Measurements from ENCODE around the gene SNPH. TPM values are rescaled to one million over a fixed set of nuclear protein-coding genes. Genes with fewer than 3 reads are reported as not detected.

The SNPH gene
- total and polyA plus RNA-seq, 4 donors = 1.2 to 3.3 (median 2.1) TPM

GRCh38 chr20:1232286-1233111, 33.6 kb upstream of the SNPH start:
- 76 to 87% methylated on average over 3 of the region's 3 CpGs for WGBS, 2 donors
- H3K36me3 ChIP-seq (ENCODE audit: control insufficient read depth in 4 of 4, insufficient read depth in 4 of 4, low read length in 4 of 4) = no peaks in the 10 kb centered on the region
- peak in 2 of 3 donors; percentile 75 to 77 for DNase-seq
- H3K4me3 ChIP-seq = no peak overlapping the region
- H3K9me3 ChIP-seq (ENCODE audit: control insufficient read depth in 4 of 4, insufficient read depth in 3 of 4, low read length in 3 of 4) = no peaks in the 10 kb centered on the region
- no peak for ATAC-seq (ENCODE audit: insufficient read depth, low FRiP score)
- TF ChIP-seq CTCF (IDR thresholded peaks at IDR 0.05; ENCODE audit: control extremely low read depth, extremely low read depth) = no peak
- no peak overlapping the region for H3K27ac ChIP-seq (ENCODE audit: low read depth in 1 of 2, low read length in 1 of 2)
- H3K9ac ChIP-seq (ENCODE audit: insufficient read depth in 1 of 2, low read length in 2 of 2) = no peak overlapping the region
- H3K27me3 ChIP-seq (ENCODE audit: control insufficient read depth in 3 of 3, insufficient read depth in 3 of 3, low read length in 2 of 3) = peaks cover 0 to 35% (median 20%) of the 10 kb centered on the region in 3 donors
- peaks cover 0 to 14% (median 0%) of the 10 kb centered on the region in 5 donors for H3K4me1 ChIP-seq (ENCODE audit: control insufficient read depth in 5 of 5, insufficient read depth in 5 of 5, low read length in 5 of 5)

DNA sequence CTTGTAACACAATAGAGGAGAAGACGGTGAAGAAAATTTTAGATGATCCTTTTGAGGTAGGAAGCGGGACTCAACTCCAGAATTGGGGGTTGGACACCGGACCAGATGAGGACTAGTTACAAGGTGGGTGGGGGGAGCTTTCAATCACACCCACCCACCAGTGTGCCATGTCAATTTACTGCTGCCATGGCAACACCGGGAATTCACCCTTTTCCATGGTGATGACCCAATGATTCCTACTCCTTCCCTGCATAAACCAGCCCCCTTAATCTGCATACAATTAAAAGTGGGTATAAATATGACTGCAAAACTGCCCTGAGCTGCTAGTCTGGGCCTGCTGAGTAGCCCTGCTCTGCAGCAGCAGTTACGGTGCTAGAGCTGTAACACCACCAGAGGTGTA, 25.5 kb upstream of the SNPH start:
- Histone ChIP-seq H3K9ac (ENCODE audit: insufficient read depth in 1 of 2, low read length in 2 of 2) (no peak overlapping the region), H3K4me3 (no peak overlapping the region), H3K4me1 (ENCODE audit: control insufficient read depth in 5 of 5, insufficient read depth in 5 of 5, low read length in 5 of 5) (peaks cover 0 to 12% (median 0%) of the 10 kb centered on the region in 5 donors), H3K36me3 (ENCODE audit: control insufficient read depth in 4 of 4, insufficient read depth in 4 of 4, low read length in 4 of 4) (no peaks in the 10 kb centered on the region), H3K9me3 (ENCODE audit: control insufficient read depth in 4 of 4, insufficient read depth in 3 of 4, low read length in 3 of 4) (no peaks in the 10 kb centered on the region), H3K27ac (ENCODE audit: low read depth in 1 of 2, low read length in 1 of 2) (no peak overlapping the region), H3K27me3 (ENCODE audit: control insufficient read depth in 3 of 3, insufficient read depth in 3 of 3, low read length in 2 of 3) (peaks cover 0 to 6% (median 0%) of the 10 kb centered on the region in 3 donors)
- ATAC-seq (ENCODE audit: insufficient read depth, low FRiP score) (no peak), DNase-seq (no peak)
- 86 to 94% methylated on average over 5 of the region's 5 CpGs for WGBS, 2 donors
- no peak for TF ChIP-seq CTCF (IDR thresholded peaks at IDR 0.05; ENCODE audit: control extremely low read depth, extremely low read depth)

GRCh38 chr20:1241456-1241855, 24.6 kb upstream of the SNPH start:
- H3K9ac ChIP-seq (ENCODE audit: insufficient read depth in 1 of 2, low read length in 2 of 2) = no peak overlapping the region

More at GRCh38 chr20:1241456-1241855, 24.6 kb upstream of the SNPH start:
- no peak for TF ChIP-seq CTCF (IDR thresholded peaks at IDR 0.05; ENCODE audit: control extremely low read depth, extremely low read depth)
- DNase-seq (no peak), ATAC-seq (ENCODE audit: insufficient read depth, low FRiP score) (no peak)
- H3K4me3 ChIP-seq = no peak overlapping the region
- no peak overlapping the region for H3K27ac ChIP-seq (ENCODE audit: low read depth in 1 of 2, low read length in 1 of 2)
- H3K27me3 ChIP-seq (ENCODE audit: control insufficient read depth in 3 of 3, insufficient read depth in 3 of 3, low read length in 2 of 3) = peaks cover 0 to 6% (median 0%) of the 10 kb centered on the region in 3 donors
- H3K36me3 ChIP-seq (ENCODE audit: control insufficient read depth in 4 of 4, insufficient read depth in 4 of 4, low read length in 4 of 4) = no peaks in the 10 kb centered on the region
- peaks cover 0 to 12% (median 0%) of the 10 kb centered on the region in 5 donors for H3K4me1 ChIP-seq (ENCODE audit: control insufficient read depth in 5 of 5, insufficient read depth in 5 of 5, low read length in 5 of 5)
- H3K9me3 ChIP-seq (ENCODE audit: control insufficient read depth in 4 of 4, insufficient read depth in 3 of 4, low read length in 3 of 4) = no peaks in the 10 kb centered on the region
